Smooth muscle cell (in vitro differentiated cells): ENCODE data around the gene AIP. TPM values are rescaled to one million over a fixed set of nuclear protein-coding genes. Genes with fewer than 3 reads are reported as not detected.

Experiments
- DNase-seq: peaks from one replicate; lab custom pipeline; 2025; ENCODE audit not compliant: unreplicated experiment; lab: John Stamatoyannopoulos, UW
- H2AFZ ChIP-seq: fragments of 200-600 bp; sonication (generic); 2 replicates; pipeline ENCODE4 v1.6.0; 2016; ENCODE audit warnings: antibody characterized with exemption, low read depth, mild to moderate bottlenecking
- H3F3A ChIP-seq: fragments of 200-600 bp; sonication (generic); 2 replicates; pipeline ENCODE4 v1.6.0; 2017; ENCODE audit warnings: antibody characterized with exemption, low read depth
- H3K27ac ChIP-seq: fragments of 200-600 bp; sonication (generic); 2 replicates; pipeline ENCODE4 v1.5.1; 2016; ENCODE audit warnings: low read depth, mild to moderate bottlenecking
- H3K27me3 ChIP-seq: fragments of 200-600 bp; sonication (generic); 2 replicates; pipeline ENCODE4 v1.6.1; 2016; ENCODE audit warnings: low read depth, mild to moderate bottlenecking
- H3K36me3 ChIP-seq: fragments of 200-600 bp; sonication (generic); 2 replicates; pipeline ENCODE4 v1.5.1; 2016; ENCODE audit warnings: low read depth
- H3K4me1 ChIP-seq: fragments of 200-600 bp; sonication (generic); 2 replicates; pipeline ENCODE4 v1.5.1; 2016; ENCODE audit warnings: low read depth
- H3K4me2 ChIP-seq: fragments of 200-600 bp; sonication (generic); 2 replicates; pipeline ENCODE4 v1.6.0; 2016; ENCODE audit warnings: mild to moderate bottlenecking
- H3K4me3 ChIP-seq: fragments of 200-600 bp; sonication (generic); 2 replicates; pipeline ENCODE4 v1.5.1; 2016; ENCODE audit warnings: mild to moderate bottlenecking
- H3K79me2 ChIP-seq: fragments of 200-600 bp; sonication (generic); 2 replicates; pipeline ENCODE4 v1.6.0; 2016; ENCODE audit warnings: low read depth, mild to moderate bottlenecking
- H3K9ac ChIP-seq: fragments of 200-600 bp; sonication (generic); 2 replicates; pipeline ENCODE4 v1.6.0; 2016; ENCODE audit warnings: low read depth
- H3K9me3 ChIP-seq: fragments of 200-600 bp; sonication (generic); replicated peaks from 2 replicates; pipeline ENCODE4 v1.5.1; 2016; ENCODE audit warnings: low read depth
- H4K20me1 ChIP-seq: fragments of 200-600 bp; sonication (generic); 2 replicates; pipeline ENCODE4 v1.6.0; 2016; ENCODE audit warnings: low read depth
- CTCF ChIP-seq: fragments of 200-600 bp; sonication (generic); IDR thresholded peaks from 2 replicates; pipeline ENCODE4 v1.5.1; 2017; ENCODE audit warnings: borderline replicate concordance, mild to moderate bottlenecking, antibody characterized with exemption; ENCODE audit not compliant: insufficient read depth, poor library complexity, severe bottlenecking
- WGBS: methylation state at CpG from one replicate; pipeline ENCODE4 v1.1.7; 2016; ENCODE audit warnings: low lambda C conversion rate; 5-methylcytosine and 5-hydroxymethylcytosine counted together
- polyA plus RNA-seq: library from polyadenylated mRNA; unstranded; fragments of >200 nt; fragmentation: Nextera tagmentation; extraction: Ambion mirVana; gene quantifications from 2 replicates; pipeline ENCODE4 v1.2.1, GENCODE V29; 2016
- total RNA-seq: library from RNA; depleted of rRNA; stranded (reverse); fragments of >200 nt; gene quantifications from 2 replicates; pipeline ENCODE4 v1.2.3, GENCODE V29; 2014

Gene AIP
- total and polyA plus RNA-seq, 2 experiments from 2014 or later = 36.8 to 61.5 TPM

DNA sequence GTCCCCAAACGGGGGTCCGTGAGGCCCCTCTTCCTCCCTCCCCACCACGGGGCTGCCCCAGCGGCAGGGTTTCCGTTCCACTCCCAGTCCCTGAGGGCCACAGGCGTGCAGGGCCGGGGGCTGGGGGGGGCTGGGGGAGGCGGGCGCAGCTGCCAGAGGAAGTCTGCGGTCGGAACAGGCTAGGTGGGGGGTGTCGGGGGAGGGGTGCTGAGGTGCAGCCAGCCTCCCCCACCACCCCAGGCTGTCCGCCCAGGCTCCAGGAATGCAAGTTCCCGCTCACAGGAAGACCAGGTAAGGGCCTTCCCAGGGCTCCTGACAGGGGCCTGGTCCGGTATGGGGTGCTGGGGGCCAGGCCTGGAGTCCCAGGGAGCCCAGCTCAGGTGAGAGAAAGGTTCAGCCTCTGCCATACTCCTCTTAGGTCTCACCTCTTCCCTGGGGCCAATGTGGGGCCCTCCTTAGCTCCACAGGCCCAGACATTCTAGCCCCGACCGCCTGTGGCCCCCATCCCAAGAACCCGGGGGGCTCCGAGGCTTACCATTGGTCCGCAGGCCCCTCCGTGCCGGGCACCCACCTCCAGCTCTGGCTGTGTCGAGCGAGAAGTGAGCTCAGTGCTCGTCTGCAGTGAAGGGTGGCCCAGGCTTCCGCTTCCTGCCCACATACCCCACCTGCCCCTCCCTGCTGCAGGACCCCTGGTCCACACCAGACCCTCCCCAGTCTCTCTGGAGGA lies 45.6 kb upstream of the AIP start, which contains the start of gene PTPRCAP:
TSS of gene PTPRCAP (minus strand) at position 601 of the 727 bp plus-strand sequence. CDS start at position 538, 63 bp downstream.
- no peaks in the 10 kb centered on the region for H3F3A ChIP-seq
- H2AFZ ChIP-seq = no peak within 1 kb of the TSS
- no peak within 1 kb of the TSS for H3K9ac ChIP-seq
- no peaks in the 10 kb centered on the region for H4K20me1 ChIP-seq
- no peaks in the 10 kb centered on the region for H3K36me3 ChIP-seq
- TF ChIP-seq CTCF = no peak
- H3K9me3 ChIP-seq = no peaks in the 10 kb centered on the region
- H3K79me2 ChIP-seq = no peaks in the 10 kb centered on the region
- no peak within 1 kb of the TSS for H3K4me3 ChIP-seq
- WGBS = 80% methylated on average over 23 of the region's 26 CpGs
- no peak for DNase-seq
- H3K4me2 ChIP-seq = no peak within 1 kb of the TSS
- no peak within 1 kb of the TSS for H3K27ac ChIP-seq
- no peaks in the 10 kb centered on the region for H3K4me1 ChIP-seq
- H3K27me3 ChIP-seq = no peaks in the 10 kb centered on the region

DNA sequence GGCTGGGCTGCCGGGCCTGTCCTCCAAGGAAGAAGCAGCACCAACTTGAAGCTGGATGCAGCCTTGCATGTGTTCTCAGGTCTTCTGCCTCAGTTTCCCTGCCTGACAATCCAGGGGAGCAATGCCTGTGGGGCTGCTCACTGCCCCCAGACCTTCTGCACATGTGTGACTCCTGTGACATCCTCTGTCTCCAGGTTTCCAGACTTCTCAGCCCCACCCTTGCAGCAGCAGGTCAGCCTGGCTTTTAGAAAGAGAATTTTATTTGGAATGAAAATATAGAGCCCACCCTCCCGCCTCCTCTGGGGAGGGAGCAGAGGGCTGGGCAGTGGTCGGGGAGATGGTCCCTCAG lies 45.0 kb upstream of the AIP start:
- Histone ChIP-seq H3K27me3 (no peaks in the 10 kb centered on the region), H3F3A (no peaks in the 10 kb centered on the region), H3K9ac (no peak overlapping the region), H3K27ac (no peak overlapping the region), H3K36me3 (no peaks in the 10 kb centered on the region), H4K20me1 (no peaks in the 10 kb centered on the region), H3K9me3 (no peaks in the 10 kb centered on the region), H3K4me3 (no peak overlapping the region), H2AFZ (no peak overlapping the region), H3K4me2 (no peak overlapping the region), H3K79me2 (peaks cover under 1% of the 10 kb centered on the region), H3K4me1 (no peaks in the 10 kb centered on the region)
- DNase-seq = no peak
- 91% methylated on average over 3 of the region's 3 CpGs for WGBS
- no peak for TF ChIP-seq CTCF

- peaks cover 5% of the 10 kb centered on the region for H3K79me2 ChIP-seq
- no peaks in the 10 kb centered on the region for H3K4me1 ChIP-seq
- H3K27ac ChIP-seq = no peak overlapping the region
- no peak overlapping the region for H3K9ac ChIP-seq
- WGBS = 91% methylated on average over 19 of the region's 41 CpGs
- H3K27me3 ChIP-seq = no peaks in the 10 kb centered on the region
- H3K4me2 ChIP-seq = no peak overlapping the region
- no peak overlapping the region for H2AFZ ChIP-seq
- no peaks in the 10 kb centered on the region for H4K20me1 ChIP-seq
- H3K36me3 ChIP-seq = no peaks in the 10 kb centered on the region
- DNase-seq = no peak
- TF ChIP-seq CTCF = no peak
- H3K9me3 ChIP-seq = no peaks in the 10 kb centered on the region
- no peak overlapping the region for H3K4me3 ChIP-seq
- H3F3A ChIP-seq = no peaks in the 10 kb centered on the region
Measured at GRCh38 chr11:67438158-67438902, 44.5 kb upstream of the AIP start.
